GM12892 (cell line): ENCODE data around the gene BCL11A.

Experiments
- POLR2A ChIP-seq: IDR thresholded peaks from 2 replicates; pipeline ENCODE4 v1.6.1; 2011; ENCODE audit warnings: low read depth, low read length, control low read depth
- POLR2AphosphoS5 ChIP-seq: IDR thresholded peaks from 2 replicates; pipeline ENCODE4 v1.6.1; 2011; ENCODE audit warnings: low read depth, low read length, control low read depth
- TAF1 ChIP-seq: IDR thresholded peaks from 2 replicates; pipeline ENCODE4 v1.6.1; 2011; ENCODE audit warnings: low read depth, mild to moderate bottlenecking, control low read depth, low read length, borderline replicate concordance

DNA sequence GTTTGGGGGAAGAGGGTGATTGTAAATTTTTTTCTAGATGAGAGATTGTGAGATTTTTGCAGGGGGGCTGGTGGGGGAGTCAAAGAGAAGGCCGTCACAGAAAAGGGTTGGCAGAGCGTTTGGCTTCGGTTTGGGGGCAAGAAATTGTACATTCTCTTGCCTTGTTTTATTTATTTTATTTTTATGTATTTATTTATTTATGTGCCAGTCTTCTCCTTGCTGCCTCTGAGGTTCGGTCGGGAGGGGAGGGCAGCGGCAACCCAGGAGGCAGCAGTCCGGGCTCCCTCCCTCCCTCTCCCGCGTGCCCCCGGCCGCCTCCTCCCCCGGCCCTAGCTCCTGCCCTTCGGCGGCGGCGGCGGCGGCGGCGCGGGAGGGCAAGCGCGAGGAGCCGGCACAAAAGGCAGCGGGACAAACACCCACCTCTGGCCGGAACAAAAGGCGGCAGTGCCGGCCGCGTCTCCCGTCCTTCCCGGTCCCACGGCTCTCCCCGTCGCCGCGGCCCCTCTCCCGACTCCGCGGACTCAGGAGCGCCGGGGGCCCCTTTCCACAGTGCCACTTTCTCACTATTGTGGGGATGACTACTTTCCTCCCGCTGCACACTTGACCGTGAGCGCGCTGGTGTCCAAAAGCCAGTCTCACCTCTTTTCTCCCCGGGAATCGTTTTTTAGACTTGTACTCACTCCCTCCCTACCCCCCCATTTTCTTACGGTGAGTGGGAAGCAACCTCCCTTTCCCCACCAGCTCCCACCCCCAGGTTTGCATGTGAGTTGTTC, 1.2 kb downstream of the BCL11A start:
- TF ChIP-seq POLR2AphosphoS5 (no peak), TAF1 (no peak), POLR2A (no peak)
